RPMI7951 (cell line): ENCODE results near the gene DPEP1. TPM values are rescaled to one million over a fixed set of nuclear protein-coding genes. Genes with fewer than 3 reads are reported as not detected.
"Not testable (repeated sequence)": the region's sequence is repeated elsewhere in the genome, so short reads cannot be mapped to it uniquely, and the experiment has no call there.

ENCODE experiments used
- DNase-seq: peaks from one replicate; pipeline ENCODE4 v3.0.0-alpha.2; 2012; ENCODE audit warnings: low read depth
- total RNA-seq: library from RNA; depleted of rRNA; stranded (reverse); fragments of >200 nt; shearing (Covaris generic); gene quantifications from 2 replicates; pipeline ENCODE4 v1.2.3, GENCODE V29; 2014

DPEP1 gene
- total RNA-seq, 1 experiment from 2014 or later, result 0.24 TPM

DNA sequence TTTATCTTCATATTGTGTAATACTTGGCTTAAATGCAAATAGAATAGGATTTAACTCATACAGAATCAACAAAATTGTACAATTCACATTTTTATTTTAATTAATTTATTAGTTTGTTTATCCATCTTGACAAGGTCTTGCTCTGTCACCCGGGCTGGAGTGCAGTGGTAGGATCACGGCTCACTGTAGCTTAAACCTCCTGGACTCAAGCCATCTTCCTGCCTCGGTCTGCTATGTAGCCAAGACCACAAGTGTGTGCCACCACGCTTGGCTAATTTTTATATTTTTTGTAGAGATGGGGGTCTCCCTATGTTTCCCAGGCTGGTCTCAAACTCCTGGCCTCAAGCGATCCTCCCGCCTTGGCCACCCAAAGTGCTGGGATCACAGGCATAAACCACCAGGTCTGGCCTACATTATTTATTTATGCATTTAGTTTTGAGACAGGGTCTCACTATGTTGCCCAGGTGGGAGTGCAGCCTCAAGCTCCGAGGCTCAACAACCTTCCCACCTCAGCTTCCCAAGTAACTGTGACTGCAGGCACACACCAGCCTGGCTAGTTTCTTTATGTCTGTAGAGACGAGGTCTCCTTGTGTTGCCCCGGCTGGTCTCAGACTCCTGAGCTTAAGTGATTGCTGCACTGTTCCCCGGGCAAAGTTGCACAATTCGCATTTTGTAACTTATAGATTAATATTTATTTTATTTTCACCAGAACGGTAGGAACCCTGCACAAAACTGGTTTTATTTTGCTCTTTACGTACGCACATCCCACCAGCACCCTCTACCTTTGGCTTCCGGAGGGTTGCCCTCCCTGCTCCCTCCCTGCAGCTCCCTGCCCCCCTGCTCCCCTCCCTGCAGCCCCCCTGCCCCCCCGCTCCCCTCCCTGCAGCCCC is 4.9 kb downstream of the DPEP1 start:
- DNase-seq, result peak; percentile 36

DNA sequence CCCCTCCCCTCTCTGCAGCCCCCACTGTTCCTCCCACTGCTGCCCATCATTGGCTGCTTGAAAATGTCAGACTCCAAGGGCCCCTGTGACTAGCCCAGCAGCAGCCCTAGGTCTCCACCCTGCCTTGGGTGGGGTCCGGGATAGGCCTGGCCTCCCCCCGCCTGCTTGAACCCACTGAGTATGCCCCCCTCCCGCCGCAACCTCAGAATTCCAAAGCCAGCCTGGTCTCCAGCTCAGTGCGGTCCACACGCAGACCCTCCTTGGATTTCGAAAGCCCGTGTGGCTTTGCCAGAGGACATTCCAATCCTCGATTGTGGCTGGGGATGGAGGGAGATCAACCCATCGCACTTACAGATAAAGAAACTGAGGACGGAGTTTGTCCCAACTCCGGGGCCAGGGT is 6.4 kb downstream of the DPEP1 start:
- no peak for DNase-seq

DNA sequence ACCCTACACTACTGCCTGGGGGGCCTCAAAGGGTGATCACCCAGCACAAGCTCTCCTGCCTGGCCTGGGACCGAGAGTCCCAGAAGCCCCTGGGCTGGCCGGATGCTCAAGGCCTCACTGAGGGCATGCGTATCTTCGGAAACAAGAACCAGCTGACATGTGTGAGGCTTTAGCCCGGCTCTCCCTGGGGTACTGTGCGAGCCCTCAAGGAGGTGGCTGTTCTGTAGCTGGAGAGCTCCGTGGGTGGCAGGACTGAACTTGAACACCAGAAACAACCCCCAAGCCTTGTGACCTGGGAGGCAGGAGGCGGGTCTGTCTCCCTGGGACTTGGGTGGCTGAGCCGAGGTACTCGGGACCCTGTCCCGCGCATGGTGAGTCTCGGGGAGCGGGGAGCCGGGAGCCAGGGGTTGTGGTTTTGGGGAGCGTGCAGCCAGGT is 7.0 kb downstream of the DPEP1 start:
- no peak for DNase-seq

DNA sequence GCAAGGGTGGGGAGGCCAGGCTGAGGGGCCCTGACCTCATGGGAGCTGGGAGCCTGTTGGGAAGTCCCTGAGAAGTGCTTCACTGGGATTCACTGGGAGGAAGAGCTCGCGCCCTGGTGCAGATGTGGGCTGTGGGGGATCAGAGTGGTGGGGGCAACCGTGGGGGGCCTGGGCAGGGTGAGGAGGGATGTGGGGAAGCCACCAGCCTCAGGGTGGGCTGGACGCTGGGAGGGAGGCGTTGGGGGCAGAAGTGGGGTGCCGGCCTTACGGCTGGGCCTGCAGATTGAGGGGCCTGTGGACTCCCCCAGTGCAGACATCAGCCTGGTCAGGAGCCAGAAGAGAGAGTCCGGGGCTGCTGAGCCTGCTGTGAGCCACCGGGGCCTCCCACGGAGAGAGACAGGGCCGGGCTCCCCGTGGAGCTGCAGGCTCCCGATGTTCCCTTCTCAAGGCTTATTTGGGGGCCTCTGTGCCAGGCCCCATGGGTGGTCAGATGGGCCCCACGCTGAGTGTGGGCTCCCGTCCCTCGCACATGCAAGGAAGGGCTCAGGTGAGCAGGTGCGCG is 7.8 kb downstream of the DPEP1 start:
- no peak for DNase-seq

DNA sequence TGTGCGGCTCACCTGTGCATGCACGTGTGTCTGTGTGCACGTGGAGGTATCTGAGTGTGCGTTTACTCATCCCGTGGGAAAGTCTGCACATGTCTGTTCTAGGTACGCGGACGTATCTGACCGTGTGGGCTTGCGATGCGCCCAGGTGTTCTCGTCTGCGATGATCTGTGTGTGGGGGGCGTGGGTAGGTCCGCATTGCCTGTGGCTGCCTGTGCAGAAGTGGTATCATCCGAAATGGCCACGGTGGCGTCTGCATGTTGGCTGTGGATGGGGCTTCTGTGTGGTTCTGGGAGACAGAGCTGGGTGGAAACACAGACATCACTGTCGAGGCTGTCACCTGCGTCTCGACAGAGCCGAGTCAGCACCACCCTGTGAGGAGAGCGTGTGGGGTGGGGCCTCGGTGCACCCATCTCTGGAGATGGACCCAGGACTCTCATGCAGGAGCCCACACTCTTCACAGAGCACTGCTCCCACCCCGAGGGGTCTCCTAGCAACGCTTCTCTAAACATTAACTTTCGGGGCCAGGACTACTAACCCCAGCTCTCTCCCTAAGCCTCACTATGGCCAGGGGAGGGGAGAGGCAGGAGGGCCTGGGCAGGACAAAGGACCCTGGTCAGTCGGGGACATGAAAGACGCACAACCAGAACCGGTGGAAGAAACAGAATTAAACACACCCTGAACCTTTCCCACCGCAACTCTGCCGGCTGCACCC is 8.4 kb downstream of the DPEP1 start:
- no peak for DNase-seq

DNA sequence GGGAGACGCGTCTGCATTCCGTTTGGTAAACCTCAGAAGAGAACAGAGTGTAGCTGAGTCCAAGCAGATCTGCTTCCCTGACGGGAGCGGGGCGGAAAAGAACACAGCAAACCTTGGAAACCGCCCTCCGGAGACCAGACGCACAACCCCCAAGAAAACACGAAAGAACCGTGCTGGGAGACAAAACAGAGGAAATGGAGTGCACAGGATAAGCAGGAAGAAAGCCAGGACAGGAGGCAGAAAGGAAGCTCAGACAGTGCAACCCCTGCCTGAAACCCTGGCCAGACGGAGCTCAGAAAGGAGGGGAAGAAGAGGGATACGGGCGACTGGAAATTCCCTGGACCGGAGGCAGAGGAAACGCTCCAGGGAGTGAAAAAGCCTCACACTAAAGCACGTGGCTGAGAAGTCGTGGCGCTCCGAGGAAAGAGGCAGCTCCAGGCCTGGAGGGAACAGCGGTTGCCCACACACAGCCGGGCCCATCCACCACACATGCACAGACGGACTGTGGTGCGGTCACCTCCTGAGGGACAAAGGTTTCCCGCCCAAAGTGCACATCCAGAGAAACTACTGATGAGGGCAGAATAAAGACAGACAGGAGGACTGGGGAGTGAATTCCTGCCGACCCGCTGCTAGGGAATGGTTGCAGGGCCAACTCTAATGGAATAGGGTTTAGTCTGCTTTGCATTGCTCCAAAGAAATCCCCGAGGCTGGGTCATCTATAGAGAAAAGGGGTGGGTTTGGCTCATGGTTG is 10.2 kb downstream of the DPEP1 start:
- DNase-seq, result peak; percentile 85

DNA sequence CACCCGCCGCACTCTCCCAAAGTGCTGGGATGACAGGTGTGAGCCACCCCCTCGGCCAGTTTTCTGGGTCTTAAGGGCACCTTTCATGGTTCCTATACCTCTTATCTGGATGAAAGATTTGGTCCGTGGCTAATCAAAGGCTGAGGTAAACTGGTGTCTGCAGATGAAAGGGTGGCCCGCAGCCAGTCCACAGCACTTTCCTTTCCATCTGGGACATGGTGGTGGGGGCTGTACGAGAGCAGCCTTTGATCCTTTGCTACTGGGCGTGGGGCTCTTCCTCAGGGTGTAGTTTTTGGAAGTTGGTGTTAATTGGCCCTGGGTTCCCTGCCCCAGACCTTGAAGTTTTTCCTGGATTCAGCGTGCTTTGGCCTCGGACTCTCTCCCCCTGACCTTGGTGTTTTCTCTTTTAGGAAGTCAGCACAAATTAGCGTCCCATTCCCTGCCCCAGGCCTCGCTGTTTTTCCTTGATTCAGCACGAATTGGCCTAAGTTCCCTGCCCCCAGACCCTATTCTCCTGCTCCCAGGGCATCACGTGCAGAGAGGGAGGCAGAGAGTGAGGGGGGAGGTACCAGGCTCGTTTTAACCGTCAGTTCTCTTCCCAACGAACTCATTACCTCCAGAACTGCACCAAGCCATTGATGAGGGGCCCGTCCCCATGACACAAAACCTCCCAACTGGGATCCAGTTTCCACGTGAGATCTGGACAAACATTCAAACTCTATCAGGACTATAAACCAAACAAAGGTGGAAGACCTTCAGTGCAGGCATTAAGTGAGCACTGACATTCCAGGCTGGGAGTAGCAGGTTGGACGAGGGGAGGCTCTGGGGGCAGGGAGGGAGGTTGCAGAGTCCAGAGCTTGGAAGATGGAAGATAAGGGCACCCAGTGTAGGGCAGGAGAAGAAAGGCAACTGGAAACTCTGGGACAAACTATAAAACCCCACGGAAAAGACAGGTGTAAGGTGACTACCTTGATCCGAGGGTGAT is 11.6 kb downstream of the DPEP1 start:
- DNase-seq, result no peak

DNA sequence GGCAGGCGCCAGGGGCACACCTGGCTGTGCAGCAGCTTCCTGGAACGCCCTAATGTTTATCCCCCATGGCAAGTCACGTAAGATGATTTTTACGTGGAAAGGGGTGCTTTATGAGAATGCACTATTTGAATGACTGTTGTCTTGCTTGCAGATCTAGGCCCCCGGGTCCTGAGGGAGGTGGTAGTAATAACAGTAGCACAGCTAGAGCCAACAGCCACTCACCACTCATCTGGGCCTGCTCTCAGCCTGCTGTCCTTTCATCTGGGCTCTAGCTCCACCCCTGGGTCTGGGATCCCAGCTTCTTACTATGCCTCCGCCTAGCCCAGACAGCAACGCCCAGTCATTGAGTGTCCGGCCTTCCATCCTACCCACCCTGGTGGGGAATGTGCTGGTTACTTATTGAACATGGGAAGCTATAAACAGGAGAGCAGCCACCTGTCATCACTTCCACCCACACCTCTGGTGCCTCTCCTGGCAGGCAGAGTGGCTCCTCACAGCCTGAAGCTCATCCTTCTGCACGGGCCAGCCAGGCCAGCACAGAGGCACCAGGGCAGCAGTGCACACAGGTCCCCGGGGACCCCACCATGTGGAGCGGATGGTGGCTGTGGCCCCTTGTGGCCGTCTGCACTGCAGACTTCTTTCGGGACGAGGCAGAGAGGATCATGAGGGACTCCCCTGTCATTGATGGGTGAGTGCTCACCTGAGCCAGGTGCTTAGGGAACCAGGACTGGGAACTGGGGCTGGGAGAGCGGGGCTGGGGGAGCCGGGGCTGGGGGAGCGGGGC is 16.6 kb downstream of the DPEP1 start:
- no peak for DNase-seq

DNA sequence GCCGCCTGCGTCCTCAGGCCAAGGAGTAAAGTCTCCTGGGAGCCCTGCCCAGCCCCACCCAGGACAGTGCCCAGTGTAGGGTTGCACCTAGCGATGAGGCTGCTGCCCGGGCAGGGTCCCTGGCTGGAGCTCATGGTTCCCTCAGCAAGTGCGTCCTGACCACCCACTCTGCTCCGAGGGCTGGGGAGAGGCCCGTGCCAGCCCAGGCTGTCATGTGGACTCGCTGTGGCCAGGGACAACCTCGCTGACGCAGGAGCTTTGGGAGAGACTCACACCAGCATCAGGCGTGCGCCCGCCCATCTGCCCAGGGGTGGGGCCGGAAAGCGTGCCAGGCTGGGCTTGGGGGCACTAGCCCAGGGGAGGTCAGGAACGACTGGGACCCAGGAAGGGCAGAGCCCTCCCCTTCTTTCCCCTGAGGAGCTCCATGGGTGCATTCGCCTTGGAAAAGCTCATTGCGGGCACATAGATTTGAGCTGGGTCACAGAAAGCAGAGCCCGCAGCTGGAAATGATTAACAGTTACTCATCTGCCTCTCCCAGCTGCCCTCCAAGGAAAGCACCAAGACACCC is 19.7 kb downstream of the DPEP1 start:
- DNase-seq, result peak; percentile 97

DNA sequence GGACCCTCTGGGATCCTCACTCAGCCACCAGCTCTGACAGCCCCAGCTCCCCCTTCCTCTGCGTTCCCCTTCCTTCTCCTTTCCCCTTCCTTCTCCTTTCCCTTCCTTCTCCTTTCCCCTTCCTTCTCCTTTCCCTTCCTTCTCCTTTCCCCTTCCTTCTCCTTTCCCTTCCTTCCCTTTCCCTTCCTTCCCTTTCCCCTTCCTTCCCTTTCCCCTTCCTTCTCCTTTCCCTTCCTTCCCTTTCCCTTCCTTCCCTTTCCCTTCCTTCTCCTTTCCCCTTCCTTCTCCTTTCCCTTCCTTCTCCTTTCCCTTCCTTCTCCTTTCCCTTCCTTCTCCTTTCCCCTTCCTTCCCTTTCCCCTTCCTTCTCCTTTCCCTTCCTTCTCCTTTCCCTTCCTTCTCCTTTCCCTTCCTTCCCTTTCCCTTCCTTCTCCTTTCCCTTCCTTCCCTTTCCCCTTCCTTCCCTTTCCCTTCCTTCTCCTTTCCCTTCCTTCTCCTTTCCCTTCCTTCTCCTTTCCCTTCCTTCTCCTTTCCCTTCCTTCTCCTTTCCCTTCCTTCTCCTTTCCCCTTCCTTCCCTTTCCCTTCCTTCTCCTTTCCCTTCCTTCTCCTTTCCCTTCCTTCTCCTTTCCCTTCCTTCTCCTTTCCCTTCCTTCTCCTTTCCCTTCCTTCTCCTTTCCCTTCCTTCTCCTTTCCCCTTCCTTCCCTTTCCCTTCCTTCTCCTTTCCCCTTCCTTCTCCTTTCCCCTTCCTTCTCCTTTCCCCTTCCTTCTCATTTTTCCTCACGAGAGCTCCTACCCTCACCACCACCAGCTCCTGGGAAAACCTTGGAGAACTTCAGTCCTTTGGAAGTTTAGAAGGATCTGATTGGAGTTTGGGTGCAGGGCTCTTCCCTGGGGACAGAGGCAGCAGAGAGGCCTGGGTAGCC is 21.3 kb downstream of the DPEP1 start:
- DNase-seq, result not testable (repeated sequence)

DNA sequence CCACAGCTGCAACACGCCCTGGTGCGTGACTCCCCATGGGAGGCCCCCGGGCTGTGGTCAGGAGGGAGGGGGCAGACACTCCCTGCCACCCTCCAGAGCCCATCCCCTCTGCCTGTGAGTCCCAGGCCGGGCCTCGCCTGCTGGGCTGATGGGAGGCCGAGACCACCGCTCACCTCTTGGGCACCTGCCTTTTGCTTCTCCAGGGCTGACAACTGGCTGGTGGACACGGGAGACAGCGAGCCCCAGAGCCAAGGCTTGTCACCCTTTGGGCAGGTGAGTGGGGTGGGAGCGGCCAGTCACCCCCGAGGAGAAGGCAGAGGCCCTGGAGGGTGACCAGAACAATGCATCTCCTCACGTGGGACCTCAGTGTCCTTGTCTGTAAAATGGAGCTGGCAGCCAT is 23.2 kb downstream of the DPEP1 start:
- no peak for DNase-seq

DNA sequence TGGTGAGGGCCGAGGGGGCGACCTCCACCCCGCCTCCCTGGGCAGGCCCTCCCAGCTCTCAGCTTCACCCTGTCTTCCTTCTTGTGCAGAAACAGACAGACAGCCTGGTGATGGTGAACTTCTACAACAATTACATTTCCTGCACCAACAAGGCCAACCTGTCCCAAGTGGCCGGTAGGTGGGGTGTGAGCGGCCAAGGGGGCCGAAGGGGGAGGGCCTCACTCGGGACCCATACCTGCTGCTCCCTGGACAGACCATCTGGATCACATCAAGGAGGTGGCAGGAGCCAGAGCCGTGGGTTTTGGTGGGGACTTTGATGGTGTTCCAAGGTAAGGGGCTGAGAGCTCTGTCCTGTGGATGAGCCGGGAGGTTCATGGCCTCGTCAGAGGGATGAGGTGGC is 23.9 kb downstream of the DPEP1 start:
- no peak for DNase-seq

DNA sequence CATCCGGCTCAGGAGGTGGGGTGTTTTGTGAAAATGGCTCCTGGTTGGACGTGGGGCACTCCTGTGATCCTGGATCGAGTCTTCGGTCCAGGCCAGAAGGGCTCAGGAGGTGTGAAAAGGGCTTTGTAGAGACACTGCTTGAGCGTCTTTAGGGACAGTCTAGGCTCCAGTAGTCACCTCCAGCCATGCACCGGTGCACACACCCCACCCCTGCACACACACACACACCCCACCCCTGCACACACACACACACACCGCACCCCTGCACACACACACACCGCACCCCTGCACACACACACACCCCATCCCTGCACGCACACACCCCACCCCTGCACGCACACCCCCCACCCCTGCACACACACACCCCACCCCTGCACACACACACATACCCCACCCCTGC is 25.0 kb downstream of the DPEP1 start:
- no peak for DNase-seq

DNA sequence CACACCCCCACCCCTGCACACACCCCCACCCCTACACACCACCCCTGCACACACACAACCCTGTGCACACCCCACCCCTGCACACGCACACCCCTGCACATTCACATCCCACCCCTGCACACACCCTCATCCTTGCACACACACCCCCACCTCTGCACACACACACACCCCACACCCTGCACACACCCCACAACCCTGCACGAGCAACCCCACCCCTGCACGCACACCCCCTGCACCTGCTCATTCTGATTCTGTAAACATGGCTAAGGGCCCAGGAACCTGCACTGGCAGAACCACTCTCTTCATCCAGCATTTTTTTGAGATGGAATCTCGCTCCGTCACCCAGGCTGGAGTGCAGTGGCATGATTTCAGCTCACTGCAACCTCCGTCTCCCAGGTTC is 25.9 kb downstream of the DPEP1 start:
- no peak for DNase-seq

DNA sequence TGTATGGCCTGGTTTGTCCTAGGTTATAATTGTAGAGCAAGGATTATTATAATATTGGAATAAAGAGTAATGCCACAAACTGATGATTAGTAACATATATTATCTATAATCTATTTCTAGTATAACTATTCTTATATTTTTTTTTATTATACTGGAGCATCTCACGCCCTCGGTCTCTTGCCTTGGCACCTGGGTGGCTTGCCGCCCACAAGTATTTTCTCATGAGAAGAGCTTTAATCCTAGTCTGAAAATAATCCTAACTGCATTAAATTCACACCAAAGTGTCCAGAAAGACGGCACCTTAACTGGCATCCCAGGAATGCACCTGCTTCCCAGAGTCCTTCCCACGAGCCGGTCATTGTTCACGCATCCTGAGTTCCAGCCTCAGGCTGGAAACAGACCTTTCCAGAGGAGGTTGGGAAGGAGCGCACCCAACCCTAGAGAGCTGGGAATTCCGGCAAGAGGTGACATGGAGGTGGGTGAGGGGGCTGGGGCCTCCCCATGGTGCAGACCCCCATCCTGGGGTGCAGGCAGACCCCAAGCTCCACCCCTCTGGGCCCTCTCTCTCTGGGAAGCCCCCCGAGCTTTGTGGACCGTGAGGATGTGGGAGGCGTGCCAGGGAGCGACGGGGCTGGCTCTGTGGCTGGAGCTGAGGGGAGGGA is 28.1 kb downstream of the DPEP1 start:
- no peak for DNase-seq

DNA sequence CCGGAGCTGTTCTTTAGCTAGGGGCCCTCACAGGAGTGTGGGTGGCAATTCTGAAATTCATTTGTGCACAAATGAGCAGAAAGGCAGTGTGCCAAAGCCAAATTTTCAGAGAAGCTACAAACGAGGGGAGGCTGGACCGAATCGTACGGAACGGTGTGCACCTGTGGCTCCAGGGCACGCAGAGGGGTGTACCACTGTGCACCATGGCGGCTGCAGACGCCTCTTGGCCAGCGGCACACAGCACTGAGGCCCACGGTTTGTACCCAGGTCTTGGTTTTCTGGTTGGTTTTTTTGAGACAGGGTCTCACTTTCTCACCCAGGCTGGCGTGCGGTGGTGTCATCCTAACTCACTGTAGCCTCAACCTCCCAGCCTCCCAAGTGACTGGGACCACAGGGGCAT is 29.1 kb downstream of the DPEP1 start:
- DNase-seq, result no peak

DNA sequence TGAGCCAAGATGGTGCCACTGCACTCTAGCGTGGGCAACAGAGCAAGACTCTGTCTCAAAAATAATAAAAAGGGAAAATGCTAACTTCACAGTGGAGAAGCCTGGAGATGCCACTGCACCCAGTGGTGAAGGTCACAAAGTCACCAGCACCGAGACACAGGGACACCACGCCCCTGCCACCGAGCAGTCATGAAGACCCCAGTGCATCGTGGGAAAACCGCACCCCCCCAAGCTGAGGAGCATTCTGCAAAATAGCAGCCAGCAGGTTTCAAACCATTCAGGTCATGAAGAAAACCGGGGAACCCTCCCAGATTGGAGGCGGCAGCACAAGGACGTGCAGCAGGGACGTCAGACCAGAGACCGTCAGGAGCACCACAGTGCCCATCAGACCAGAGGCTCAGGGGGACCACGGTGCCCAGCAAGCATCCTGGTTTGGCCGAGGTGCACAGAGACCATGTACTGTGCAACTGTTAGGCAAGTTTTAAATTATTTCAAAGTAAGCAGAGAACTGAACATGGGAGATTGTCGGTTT is 30.4 kb downstream of the DPEP1 start:
- no peak for DNase-seq

DNA sequence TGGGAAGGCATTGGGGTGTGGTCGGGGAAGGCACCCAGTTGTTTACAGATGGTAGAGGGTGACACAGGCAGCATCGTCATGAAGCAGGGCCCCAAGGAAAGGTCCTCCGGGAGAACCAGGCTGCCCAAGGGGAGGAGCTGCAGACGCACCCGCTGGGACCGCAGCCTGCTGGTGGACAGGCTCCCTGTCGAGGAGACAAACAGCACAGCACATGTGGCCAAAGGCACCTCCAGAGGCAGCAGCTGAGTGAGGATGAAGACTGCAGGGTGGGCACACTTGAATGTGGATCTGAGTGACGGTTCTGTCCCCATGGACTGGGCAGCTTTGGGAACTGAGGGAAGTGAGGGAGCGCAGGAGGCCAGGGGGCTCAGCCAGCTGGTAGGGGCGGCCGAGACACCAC is 31.7 kb downstream of the DPEP1 start:
- DNase-seq, result no peak
